Ishikawa (cell line): ENCODE measurements around the gene RNF112.

Experiments
- CEBPB ChIP-seq: IDR thresholded peaks from 2 replicates; pipeline ENCODE4 v1.6.1; 2012
- CREB1 ChIP-seq: IDR thresholded peaks from 2 replicates; pipeline ENCODE4 v1.6.1; 2012; ENCODE audit warnings: low read depth
- EGR1 ChIP-seq: IDR thresholded peaks from 2 replicates; pipeline ENCODE4 v1.6.1; 2012
- EP300 ChIP-seq: IDR thresholded peaks from 2 replicates; pipeline ENCODE4 v1.6.1; 2012; ENCODE audit warnings: borderline replicate concordance
- FOXM1 ChIP-seq: IDR thresholded peaks from 2 replicates; pipeline ENCODE4 v1.6.1; 2012; ENCODE audit warnings: low read depth, borderline replicate concordance
- NFIC ChIP-seq: IDR thresholded peaks from 2 replicates; pipeline ENCODE4 v1.6.1; 2012
- RAD21 ChIP-seq: IDR thresholded peaks from 2 replicates; pipeline ENCODE4 v1.6.1; 2012; ENCODE audit warnings: low read depth
- TAF1 ChIP-seq: IDR thresholded peaks from 2 replicates; pipeline ENCODE4 v1.6.1; 2012; ENCODE audit warnings: low read depth, mild to moderate bottlenecking
- TCF12 ChIP-seq: IDR thresholded peaks from 2 replicates; pipeline ENCODE4 v1.6.1; 2012; ENCODE audit warnings: low read depth
- TEAD4 ChIP-seq: IDR thresholded peaks from 2 replicates; pipeline ENCODE4 v1.6.1; 2012
- YY1 ChIP-seq: IDR thresholded peaks from 2 replicates; pipeline ENCODE4 v1.6.1; 2012; ENCODE audit warnings: low read depth
- ZBTB7A ChIP-seq: IDR thresholded peaks from 2 replicates; pipeline ENCODE4 v1.6.1; 2012; ENCODE audit warnings: low read depth
- TF ChIP-seq, protein P1 (sequence below): IDR thresholded peaks from 2 replicates; pipeline ENCODE4 v1.6.1; 2012
- TF ChIP-seq, protein P2 (sequence below): IDR thresholded peaks from 2 replicates; pipeline ENCODE4 v1.6.1; 2012; ENCODE audit warnings: low read depth, mild to moderate bottlenecking
- TF ChIP-seq, protein P3 (sequence below): IDR thresholded peaks from 2 replicates; pipeline ENCODE4 v1.6.1; 2012

RNF112 gene, protein sequence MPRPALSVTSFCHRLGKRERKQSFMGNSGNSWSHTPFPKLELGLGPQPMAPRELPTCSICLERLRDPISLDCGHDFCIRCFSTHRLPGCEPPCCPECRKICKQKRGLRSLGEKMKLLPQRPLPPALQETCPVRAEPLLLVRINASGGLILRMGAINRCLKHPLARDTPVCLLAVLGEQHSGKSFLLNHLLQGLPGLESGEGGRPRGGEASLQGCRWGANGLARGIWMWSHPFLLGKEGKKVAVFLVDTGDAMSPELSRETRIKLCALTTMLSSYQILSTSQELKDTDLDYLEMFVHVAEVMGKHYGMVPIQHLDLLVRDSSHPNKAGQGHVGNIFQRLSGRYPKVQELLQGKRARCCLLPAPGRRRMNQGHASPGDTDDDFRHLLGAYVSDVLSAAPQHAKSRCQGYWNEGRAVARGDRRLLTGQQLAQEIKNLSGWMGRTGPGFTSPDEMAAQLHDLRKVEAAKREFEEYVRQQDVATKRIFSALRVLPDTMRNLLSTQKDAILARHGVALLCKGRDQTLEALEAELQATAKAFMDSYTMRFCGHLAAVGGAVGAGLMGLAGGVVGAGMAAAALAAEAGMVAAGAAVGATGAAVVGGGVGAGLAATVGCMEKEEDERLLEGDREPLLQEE

DNA sequence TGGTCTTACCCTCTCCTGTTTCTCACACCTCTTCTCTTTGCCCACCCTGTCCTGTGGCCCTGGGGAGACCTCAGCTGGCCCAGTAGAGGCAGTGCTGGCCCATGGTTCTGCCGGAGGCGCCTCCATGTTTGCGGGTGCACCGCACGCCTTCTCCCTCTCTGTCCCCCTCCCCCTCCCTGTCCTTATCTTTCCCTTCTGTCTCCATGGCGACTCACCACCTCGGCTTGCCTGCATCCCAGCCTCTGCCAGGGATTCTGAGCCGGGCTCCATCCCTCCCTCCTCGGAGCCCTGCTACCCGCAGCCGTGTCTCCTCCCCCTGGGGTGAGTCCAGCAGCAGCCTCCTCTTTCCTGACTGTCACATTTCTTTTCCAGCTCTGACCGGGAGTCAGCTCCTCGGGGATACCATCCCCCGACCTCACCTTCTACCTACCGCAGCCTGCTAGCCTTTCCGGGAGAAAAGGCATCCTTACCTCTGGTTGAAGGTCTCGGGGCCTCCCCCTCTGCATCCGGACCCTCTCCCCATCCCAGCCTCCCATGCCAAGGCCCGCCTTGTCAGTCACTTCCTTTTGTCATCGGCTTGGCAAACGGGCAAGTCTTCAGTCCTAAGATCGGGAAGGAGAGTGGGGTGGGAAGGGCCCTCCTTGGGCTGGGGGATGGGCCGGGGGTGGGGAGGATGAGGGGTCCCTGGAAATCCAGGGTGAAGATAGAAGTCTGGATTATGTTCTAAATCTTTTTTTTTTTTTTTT is at the start of gene RNF112:
TSS of gene RNF112 (plus strand) at position 358 of the 746 bp plus-strand sequence. CDS start at position 535, 177 bp downstream.
- TF ChIP-seq RAD21 = no peak
- TF ChIP-seq, protein P1, sequence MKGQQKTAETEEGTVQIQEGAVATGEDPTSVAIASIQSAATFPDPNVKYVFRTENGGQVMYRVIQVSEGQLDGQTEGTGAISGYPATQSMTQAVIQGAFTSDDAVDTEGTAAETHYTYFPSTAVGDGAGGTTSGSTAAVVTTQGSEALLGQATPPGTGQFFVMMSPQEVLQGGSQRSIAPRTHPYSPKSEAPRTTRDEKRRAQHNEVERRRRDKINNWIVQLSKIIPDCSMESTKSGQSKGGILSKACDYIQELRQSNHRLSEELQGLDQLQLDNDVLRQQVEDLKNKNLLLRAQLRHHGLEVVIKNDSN = no peak
- no peak for TF ChIP-seq ZBTB7A
- no peak for TF ChIP-seq TEAD4
- TF ChIP-seq CEBPB = no peak
- no peak for TF ChIP-seq YY1
- TF ChIP-seq EP300 = no peak

DNA sequence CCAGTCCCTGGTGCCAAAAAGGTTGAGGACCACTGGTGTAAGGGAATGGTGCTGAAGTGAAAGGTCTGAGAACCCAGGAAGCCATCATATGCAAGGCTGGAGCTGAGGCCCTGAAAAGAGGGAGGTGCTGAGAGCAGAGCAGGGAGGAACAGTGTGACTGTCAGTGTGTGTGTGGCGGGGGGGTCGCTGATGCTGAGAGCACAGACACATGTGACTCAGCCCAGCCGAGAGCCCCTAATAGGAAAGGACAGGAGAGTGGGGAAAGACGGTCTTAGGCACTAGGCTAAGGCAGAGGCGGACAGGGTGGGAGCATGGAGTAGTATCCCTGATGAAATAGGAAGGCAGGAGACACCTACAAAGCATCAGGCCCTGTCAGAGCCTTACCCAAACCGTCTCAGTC is 49.7 kb upstream of the RNF112 start:
- TF ChIP-seq, protein P1 = no peak
- TF ChIP-seq CREB1 = no peak
- TF ChIP-seq EP300 = no peak
- no peak for TF ChIP-seq TEAD4
- no peak for TF ChIP-seq FOXM1
- no peak for TF ChIP-seq EGR1
- no peak for TF ChIP-seq RAD21
- TF ChIP-seq TCF12 = no peak
- TF ChIP-seq TAF1 = no peak
- TF ChIP-seq CEBPB = no peak

DNA sequence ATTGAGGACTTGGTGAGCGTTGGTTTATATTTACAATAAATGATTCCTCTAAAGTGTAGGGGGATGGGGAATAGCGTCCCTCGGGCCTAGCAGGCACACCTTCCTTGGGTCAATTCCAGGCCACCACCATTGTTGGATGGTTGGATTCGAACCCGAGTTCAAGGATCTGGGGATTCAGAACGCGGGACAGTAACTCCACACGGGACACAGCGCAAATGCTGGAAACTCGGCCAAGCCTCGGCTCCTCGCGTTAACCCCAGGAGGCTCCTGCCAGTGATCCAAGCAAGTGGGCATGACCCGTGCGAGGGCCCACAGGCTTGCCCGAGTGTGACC is 49.1 kb upstream of the RNF112 start:
- TF ChIP-seq YY1 (no peak), FOXM1 (no peak), EP300 (no peak), NFIC (no peak), RAD21 (no peak), ZBTB7A (no peak)
- TF ChIP-seq, protein P2, sequence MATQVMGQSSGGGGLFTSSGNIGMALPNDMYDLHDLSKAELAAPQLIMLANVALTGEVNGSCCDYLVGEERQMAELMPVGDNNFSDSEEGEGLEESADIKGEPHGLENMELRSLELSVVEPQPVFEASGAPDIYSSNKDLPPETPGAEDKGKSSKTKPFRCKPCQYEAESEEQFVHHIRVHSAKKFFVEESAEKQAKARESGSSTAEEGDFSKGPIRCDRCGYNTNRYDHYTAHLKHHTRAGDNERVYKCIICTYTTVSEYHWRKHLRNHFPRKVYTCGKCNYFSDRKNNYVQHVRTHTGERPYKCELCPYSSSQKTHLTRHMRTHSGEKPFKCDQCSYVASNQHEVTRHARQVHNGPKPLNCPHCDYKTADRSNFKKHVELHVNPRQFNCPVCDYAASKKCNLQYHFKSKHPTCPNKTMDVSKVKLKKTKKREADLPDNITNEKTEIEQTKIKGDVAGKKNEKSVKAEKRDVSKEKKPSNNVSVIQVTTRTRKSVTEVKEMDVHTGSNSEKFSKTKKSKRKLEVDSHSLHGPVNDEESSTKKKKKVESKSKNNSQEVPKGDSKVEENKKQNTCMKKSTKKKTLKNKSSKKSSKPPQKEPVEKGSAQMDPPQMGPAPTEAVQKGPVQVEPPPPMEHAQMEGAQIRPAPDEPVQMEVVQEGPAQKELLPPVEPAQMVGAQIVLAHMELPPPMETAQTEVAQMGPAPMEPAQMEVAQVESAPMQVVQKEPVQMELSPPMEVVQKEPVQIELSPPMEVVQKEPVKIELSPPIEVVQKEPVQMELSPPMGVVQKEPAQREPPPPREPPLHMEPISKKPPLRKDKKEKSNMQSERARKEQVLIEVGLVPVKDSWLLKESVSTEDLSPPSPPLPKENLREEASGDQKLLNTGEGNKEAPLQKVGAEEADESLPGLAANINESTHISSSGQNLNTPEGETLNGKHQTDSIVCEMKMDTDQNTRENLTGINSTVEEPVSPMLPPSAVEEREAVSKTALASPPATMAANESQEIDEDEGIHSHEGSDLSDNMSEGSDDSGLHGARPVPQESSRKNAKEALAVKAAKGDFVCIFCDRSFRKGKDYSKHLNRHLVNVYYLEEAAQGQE = no peak
- TF ChIP-seq, protein P1 = no peak

DNA sequence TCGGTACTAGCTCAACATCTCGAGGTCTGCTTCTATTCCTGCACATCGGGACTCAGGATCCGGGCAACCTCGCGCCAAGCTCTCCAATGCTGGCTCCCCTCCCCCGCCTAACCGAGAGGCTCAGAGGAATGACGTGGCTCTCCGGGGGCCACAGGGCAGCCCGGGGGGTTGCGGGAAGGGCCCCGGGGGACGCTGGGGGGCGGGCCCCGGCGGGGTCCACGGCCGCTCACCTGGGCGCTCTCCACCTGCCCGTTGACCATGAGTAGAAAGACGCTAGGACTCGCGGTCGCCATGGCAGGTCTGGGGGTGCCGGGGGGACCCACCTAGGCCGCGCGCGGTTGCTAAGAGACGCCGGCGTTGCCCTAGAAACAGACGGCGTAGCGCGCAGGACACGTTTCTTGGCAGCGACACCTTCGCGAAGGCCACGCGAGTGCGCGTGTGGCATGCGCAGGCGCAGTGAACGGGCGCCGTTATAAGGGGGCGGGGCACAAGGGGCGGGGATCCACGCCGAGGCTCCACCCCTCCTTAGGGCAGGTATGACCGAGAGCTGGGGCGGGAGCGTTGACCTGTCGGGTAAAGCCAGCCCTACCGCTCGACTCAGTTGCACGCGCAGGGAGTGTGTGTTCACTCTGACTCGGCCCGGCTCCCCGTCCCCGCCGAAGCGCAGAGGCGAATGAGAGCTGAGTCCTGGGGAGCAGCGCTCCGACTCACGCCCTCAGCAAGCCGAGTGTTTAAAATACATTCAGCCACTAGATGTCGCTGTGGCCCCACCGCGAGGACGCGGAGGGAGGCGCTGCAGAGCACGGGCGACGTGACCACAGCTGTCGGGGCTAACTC is 48.5 kb upstream of the RNF112 start, which contains the start of gene B9D1:
TSS of gene B9D1 (minus strand) at position 447 of the 837 bp plus-strand sequence. CDS start at position 293, 154 bp downstream.
- peak; percentile 99 for TF ChIP-seq RAD21
- TF ChIP-seq YY1 = 0 out of 2 replicates have a peak, but pooled peaks have one; percentile 51
- TF ChIP-seq CEBPB = no peak
- no peak; the same call in 1 of the 2 replicates for TF ChIP-seq CREB1
- TF ChIP-seq, protein P2 = no peak
- TF ChIP-seq TAF1 = no peak; the same call in 1 of the 2 replicates
- no peak for TF ChIP-seq EP300
- TF ChIP-seq FOXM1 = no peak
- no peak; the same call in 1 of the 2 replicates for TF ChIP-seq NFIC
- TF ChIP-seq TCF12 = no peak; the same call in 1 of the 2 replicates
- TF ChIP-seq, protein P1 = peak; percentile 21; the same call in 1 of the 2 replicates
- TF ChIP-seq, protein P3, sequence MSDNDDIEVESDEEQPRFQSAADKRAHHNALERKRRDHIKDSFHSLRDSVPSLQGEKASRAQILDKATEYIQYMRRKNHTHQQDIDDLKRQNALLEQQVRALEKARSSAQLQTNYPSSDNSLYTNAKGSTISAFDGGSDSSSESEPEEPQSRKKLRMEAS = peak; percentile 88
- peak; percentile 32; the same call in 1 of the 2 replicates for TF ChIP-seq EGR1
- peak; percentile 43 for TF ChIP-seq TEAD4
- 0 out of 2 replicates have a peak, but pooled peaks have one; percentile 44 for TF ChIP-seq ZBTB7A
